HEK293 (cell line): ENCODE data around the gene SAXO2.

ENCODE experiments used
- GLI4 ChIP-seq: fragments of 450-650 bp; formaldehyde crosslinking; IDR thresholded peaks from 2 replicates; pipeline ENCODE4 v1.5.1; 2016; ENCODE audit warnings: missing biosample characterization, missing genetic modification characterization
- SP2 ChIP-seq: fragments of 450-650 bp; formaldehyde crosslinking; IDR thresholded peaks from 2 replicates; pipeline ENCODE4 v1.5.1; 2016; ENCODE audit warnings: missing biosample characterization, missing genetic modification characterization
- TCF7L2 ChIP-seq: IDR thresholded peaks from 2 replicates; pipeline ENCODE4 v1.6.1; 2011; ENCODE audit warnings: low read depth, mild to moderate bottlenecking, inconsistent platforms, low read length, moderate library complexity, borderline replicate concordance
- ZEB2 ChIP-seq: fragments of 450-650 bp; formaldehyde crosslinking; IDR thresholded peaks from 2 replicates; pipeline ENCODE4 v1.5.1; 2016; ENCODE audit warnings: missing biosample characterization, missing genetic modification characterization
- ZNF140 ChIP-seq: fragments of 450-650 bp; formaldehyde crosslinking; IDR thresholded peaks from 2 replicates; pipeline ENCODE4 v1.5.1; 2016; ENCODE audit warnings: missing biosample characterization, missing genetic modification characterization
- ZNF433 ChIP-seq: fragments of 450-650 bp; formaldehyde crosslinking; IDR thresholded peaks from 2 replicates; pipeline ENCODE4 v1.5.1; 2016; ENCODE audit warnings: missing biosample characterization, missing genetic modification characterization, low read depth
- ZNF501 ChIP-seq: fragments of 450-650 bp; formaldehyde crosslinking; IDR thresholded peaks from 2 replicates; pipeline ENCODE4 v1.5.1; 2016; ENCODE audit warnings: missing biosample characterization, missing genetic modification characterization
- ZNF549 ChIP-seq: fragments of 450-650 bp; IDR thresholded peaks from 2 replicates; pipeline ENCODE4 v1.5.1; 2018; ENCODE audit warnings: missing biosample characterization, missing genetic modification characterization, mild to moderate bottlenecking, inconsistent platforms, moderate library complexity
- ZNF677 ChIP-seq: fragments of 450-650 bp; IDR thresholded peaks from 2 replicates; pipeline ENCODE4 v1.5.0; 2018; ENCODE audit warnings: missing biosample characterization, mild to moderate bottlenecking, missing genetic modification characterization, moderate library complexity
- ZNF837 ChIP-seq: fragments of 450-650 bp; formaldehyde crosslinking; IDR thresholded peaks from 2 replicates; pipeline ENCODE4 v1.5.1; 2016; ENCODE audit warnings: missing biosample characterization, missing genetic modification characterization
- TF ChIP-seq, protein P1 (sequence below): fragments of 450-650 bp; formaldehyde crosslinking; IDR thresholded peaks from 2 replicates; pipeline ENCODE4 v1.5.1; 2016; ENCODE audit warnings: missing biosample characterization, missing genetic modification characterization
- TF ChIP-seq, protein P2 (sequence below): fragments of 450-650 bp; formaldehyde crosslinking; IDR thresholded peaks from 2 replicates; pipeline ENCODE4 v1.5.1; 2016; ENCODE audit warnings: missing biosample characterization, missing genetic modification characterization
- TF ChIP-seq, protein P3 (sequence below): fragments of 450-650 bp; formaldehyde crosslinking; IDR thresholded peaks from 2 replicates; pipeline ENCODE4 v1.5.1; 2016; ENCODE audit warnings: missing biosample characterization, missing genetic modification characterization
- TF ChIP-seq, protein P4 (sequence below): fragments of 450-650 bp; formaldehyde crosslinking; IDR thresholded peaks from 2 replicates; pipeline ENCODE4 v1.5.1; 2016; ENCODE audit warnings: missing biosample characterization, missing genetic modification characterization, low read depth

DNA sequence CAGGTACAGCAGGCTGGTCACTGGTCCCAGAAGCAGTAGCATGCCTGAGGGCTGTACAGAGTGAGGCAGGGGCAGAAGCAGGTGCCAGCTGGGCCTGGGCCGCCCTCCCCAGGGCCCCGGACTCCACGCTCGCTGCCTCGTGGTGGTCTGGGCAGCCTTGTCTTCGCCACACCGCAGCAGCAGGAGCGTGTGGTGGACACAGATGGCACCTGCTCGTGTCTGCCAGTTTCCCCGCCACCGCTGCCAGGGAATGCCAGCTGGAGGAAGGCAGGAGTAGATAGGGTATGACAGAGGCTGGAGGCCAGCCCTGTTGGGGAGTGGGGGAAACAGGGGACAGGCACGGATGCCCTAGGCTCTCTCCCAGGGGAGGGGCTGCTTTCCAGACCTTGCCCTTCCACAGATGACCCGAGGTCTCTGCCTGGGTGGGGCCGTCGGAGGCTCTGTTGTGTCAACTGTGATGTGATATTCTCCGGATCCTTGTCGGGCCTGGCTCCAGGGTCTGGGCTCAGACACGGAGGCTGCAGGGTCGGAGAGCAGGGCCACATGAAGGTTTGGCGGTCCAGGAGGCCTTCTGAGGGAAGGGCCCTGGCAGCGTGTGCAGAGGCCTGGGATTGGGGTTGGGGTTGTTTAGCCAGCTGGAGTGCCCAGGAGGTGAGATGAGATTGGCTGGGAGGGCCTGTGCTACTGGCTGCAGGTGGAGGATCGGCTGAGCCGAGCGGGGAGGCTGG is 53.1 kb downstream of the SAXO2 start:
- TF ChIP-seq, protein P1, sequence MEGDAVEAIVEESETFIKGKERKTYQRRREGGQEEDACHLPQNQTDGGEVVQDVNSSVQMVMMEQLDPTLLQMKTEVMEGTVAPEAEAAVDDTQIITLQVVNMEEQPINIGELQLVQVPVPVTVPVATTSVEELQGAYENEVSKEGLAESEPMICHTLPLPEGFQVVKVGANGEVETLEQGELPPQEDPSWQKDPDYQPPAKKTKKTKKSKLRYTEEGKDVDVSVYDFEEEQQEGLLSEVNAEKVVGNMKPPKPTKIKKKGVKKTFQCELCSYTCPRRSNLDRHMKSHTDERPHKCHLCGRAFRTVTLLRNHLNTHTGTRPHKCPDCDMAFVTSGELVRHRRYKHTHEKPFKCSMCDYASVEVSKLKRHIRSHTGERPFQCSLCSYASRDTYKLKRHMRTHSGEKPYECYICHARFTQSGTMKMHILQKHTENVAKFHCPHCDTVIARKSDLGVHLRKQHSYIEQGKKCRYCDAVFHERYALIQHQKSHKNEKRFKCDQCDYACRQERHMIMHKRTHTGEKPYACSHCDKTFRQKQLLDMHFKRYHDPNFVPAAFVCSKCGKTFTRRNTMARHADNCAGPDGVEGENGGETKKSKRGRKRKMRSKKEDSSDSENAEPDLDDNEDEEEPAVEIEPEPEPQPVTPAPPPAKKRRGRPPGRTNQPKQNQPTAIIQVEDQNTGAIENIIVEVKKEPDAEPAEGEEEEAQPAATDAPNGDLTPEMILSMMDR (tag by site-specific recombination) = no peak
- TF ChIP-seq, protein P2, sequence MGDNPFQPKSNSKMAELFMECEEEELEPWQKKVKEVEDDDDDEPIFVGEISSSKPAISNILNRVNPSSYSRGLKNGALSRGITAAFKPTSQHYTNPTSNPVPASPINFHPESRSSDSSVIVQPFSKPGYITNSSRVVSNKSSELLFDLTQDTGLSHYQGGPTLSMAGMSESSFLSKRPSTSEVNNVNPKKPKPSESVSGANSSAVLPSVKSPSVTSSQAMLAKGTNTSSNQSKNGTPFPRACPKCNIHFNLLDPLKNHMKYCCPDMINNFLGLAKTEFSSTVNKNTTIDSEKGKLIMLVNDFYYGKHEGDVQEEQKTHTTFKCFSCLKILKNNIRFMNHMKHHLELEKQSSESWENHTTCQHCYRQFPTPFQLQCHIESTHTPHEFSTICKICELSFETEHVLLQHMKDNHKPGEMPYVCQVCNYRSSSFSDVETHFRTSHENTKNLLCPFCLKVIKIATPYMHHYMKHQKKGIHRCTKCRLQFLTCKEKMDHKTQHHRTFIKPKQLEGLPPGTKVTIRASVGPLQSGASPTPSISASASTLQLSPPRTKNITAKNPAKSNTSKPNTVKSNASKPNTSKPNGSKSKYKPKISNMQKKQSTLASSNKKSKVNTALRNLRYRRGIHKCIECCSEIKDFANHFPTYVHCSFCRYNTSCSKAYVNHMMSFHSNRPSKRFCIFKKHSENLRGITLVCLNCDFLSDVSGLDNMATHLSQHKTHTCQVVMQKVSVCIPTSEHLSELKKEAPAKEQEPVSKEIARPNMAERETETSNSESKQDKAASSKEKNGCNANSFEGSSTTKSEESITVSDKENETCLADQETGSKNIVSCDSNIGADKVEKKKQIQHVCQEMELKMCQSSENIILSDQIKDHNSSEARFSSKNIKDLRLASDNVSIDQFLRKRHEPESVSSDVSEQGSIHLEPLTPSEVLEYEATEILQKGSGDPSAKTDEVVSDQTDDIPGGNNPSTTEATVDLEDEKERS (tag by site-specific recombination) = no peak
- TF ChIP-seq ZEB2 (tag by site-specific recombination) = no peak
- no peak for TF ChIP-seq ZNF501 (tag by site-specific recombination)
- TF ChIP-seq ZNF140 (tag by site-specific recombination) = no peak
- no peak for TF ChIP-seq SP2 (tag by site-specific recombination)
- TF ChIP-seq TCF7L2 = no peak
- no peak for TF ChIP-seq GLI4 (tag by site-specific recombination)
- TF ChIP-seq, protein P3, sequence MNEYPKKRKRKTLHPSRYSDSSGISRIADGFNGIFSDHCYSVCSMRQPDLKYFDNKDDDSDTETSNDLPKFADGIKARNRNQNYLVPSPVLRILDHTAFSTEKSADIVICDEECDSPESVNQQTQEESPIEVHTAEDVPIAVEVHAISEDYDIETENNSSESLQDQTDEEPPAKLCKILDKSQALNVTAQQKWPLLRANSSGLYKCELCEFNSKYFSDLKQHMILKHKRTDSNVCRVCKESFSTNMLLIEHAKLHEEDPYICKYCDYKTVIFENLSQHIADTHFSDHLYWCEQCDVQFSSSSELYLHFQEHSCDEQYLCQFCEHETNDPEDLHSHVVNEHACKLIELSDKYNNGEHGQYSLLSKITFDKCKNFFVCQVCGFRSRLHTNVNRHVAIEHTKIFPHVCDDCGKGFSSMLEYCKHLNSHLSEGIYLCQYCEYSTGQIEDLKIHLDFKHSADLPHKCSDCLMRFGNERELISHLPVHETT (tag by site-specific recombination) = no peak
- TF ChIP-seq ZNF433 (tag by site-specific recombination) = no peak
- TF ChIP-seq ZNF677 (tag by site-specific recombination) = no peak
- TF ChIP-seq, protein P4, sequence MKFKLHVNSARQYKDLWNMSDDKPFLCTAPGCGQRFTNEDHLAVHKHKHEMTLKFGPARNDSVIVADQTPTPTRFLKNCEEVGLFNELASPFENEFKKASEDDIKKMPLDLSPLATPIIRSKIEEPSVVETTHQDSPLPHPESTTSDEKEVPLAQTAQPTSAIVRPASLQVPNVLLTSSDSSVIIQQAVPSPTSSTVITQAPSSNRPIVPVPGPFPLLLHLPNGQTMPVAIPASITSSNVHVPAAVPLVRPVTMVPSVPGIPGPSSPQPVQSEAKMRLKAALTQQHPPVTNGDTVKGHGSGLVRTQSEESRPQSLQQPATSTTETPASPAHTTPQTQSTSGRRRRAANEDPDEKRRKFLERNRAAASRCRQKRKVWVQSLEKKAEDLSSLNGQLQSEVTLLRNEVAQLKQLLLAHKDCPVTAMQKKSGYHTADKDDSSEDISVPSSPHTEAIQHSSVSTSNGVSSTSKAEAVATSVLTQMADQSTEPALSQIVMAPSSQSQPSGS (tag by site-specific recombination) = no peak
- TF ChIP-seq ZNF549 = no peak
- no peak for TF ChIP-seq ZNF837 (tag by site-specific recombination)
